ENCODE data around the gene ATXN8OS. TPM values are rescaled to one million over a fixed set of nuclear protein-coding genes. Genes with fewer than 3 reads are reported as not detected.
"Not testable (repeated sequence)": the region's sequence is repeated elsewhere in the genome, so short reads cannot be mapped to it uniquely, and the experiment has no call there.

ATXN8OS gene
- total RNA-seq, 1 donor from 2014 or later = not detected

GRCh38 chr13:70125693-70126092, 18.1 kb downstream of the ATXN8OS start:
- Mint-ChIP-seq H3K27ac (no peak overlapping the region), H3K36me3 (no peaks in the 10 kb centered on the region), H3K4me1 (no peaks in the 10 kb centered on the region), H3K9me3 (no peaks in the 10 kb centered on the region), H3K27me3 (ENCODE audit: low read depth) (peaks cover 24% of the 10 kb centered on the region), H3K4me3 (no peak overlapping the region)
- DNase-seq (ENCODE audit: low spot score in 2 of 2, unreplicated experiment in 2 of 2) = no peak
- no peak for TF ChIP-seq CTCF (IDR thresholded peaks at IDR 0.05; ENCODE audit: unreplicated experiment)

GRCh38 chr13:70128098-70128497, 20.5 kb downstream of the ATXN8OS start:
- no peak for TF ChIP-seq CTCF (IDR thresholded peaks at IDR 0.05; ENCODE audit: unreplicated experiment)
- Mint-ChIP-seq H3K4me1 (no peaks in the 10 kb centered on the region), H3K27ac (no peak overlapping the region), H3K4me3 (no peak overlapping the region), H3K36me3 (no peaks in the 10 kb centered on the region), H3K27me3 (ENCODE audit: low read depth) (peaks cover 22% of the 10 kb centered on the region), H3K9me3 (no peaks in the 10 kb centered on the region)
- DNase-seq (ENCODE audit: low spot score in 2 of 2, unreplicated experiment in 2 of 2) = no peak

- DNase-seq (ENCODE audit: low spot score in 2 of 2, unreplicated experiment in 2 of 2); H3K27me3 Mint-ChIP-seq (ENCODE audit: low read depth); H3K9me3 Mint-ChIP-seq; H3K4me1 Mint-ChIP-seq; H3K27ac Mint-ChIP-seq; H3K36me3 Mint-ChIP-seq; H3K4me3 Mint-ChIP-seq: not testable (repeated sequence)
Observed at GRCh38 chr13:70142658-70143057, 35.0 kb downstream of the ATXN8OS start.

GRCh38 chr13:70162141-70162540, 54.5 kb downstream of the ATXN8OS start:
- Mint-ChIP-seq H3K4me1 (no peaks in the 10 kb centered on the region), H3K36me3 (no peaks in the 10 kb centered on the region), H3K27ac (no peak overlapping the region), H3K9me3 (no peaks in the 10 kb centered on the region), H3K4me3 (no peak overlapping the region), H3K27me3 (ENCODE audit: low read depth) (no peaks in the 10 kb centered on the region)
- DNase-seq (ENCODE audit: low spot score in 2 of 2, unreplicated experiment in 2 of 2) = no peak
- no peak for TF ChIP-seq CTCF (IDR thresholded peaks at IDR 0.05; ENCODE audit: unreplicated experiment)

GRCh38 chr13:70170689-70171088, 63.1 kb downstream of the ATXN8OS start:
- Mint-ChIP-seq H3K27ac (no peak overlapping the region), H3K36me3 (no peaks in the 10 kb centered on the region), H3K9me3 (no peaks in the 10 kb centered on the region), H3K27me3 (ENCODE audit: low read depth) (no peaks in the 10 kb centered on the region), H3K4me3 (no peak overlapping the region), H3K4me1 (no peaks in the 10 kb centered on the region)
- DNase-seq (ENCODE audit: low spot score in 2 of 2, unreplicated experiment in 2 of 2) = no peak
- TF ChIP-seq CTCF (IDR thresholded peaks at IDR 0.05; ENCODE audit: unreplicated experiment) = no peak

- H3K4me1 Mint-ChIP-seq = no peaks in the 10 kb centered on the region
- no peak for TF ChIP-seq CTCF (IDR thresholded peaks at IDR 0.05; ENCODE audit: unreplicated experiment)
- H3K36me3 Mint-ChIP-seq = no peaks in the 10 kb centered on the region
- DNase-seq (ENCODE audit: low spot score in 2 of 2, unreplicated experiment in 2 of 2) = no peak
- H3K27ac Mint-ChIP-seq = no peak overlapping the region
- H3K4me3 Mint-ChIP-seq = no peak overlapping the region
- H3K27me3 Mint-ChIP-seq (ENCODE audit: low read depth) = no peaks in the 10 kb centered on the region
- H3K9me3 Mint-ChIP-seq = no peaks in the 10 kb centered on the region
Observed at GRCh38 chr13:70171151-70171550, 63.5 kb downstream of the ATXN8OS start.

Data from mesothelial cell of epicardium (in vitro differentiated cells).